ENCODE measurements around the gene CCDC122.

- TF ChIP-seq CTCF (IDR thresholded peaks at IDR 0.05; ENCODE audit: low read length): no peak
- TF ChIP-seq EZH2phosphoT487 (IDR thresholded peaks at IDR 0.05; ENCODE audit: low read length): no peak
- TF ChIP-seq EZH2 (optimal IDR thresholded peaks at IDR 0.05; ENCODE audit: low read depth, low read length): no peak
These were observed 31.7 kb upstream of the CCDC122 start for GRCh38 chr13:43911278-43911677.

Measured in MM.1S (cell line).